K562 (cell line): ENCODE measurements around the gene SPAG9. TPM values are rescaled to one million over a fixed set of nuclear protein-coding genes. Genes with fewer than 3 reads are reported as not detected.

ENCODE experiments used
- ATF1 ChIP-seq, 2 experiments: fragments of 450-650 bp in 1 of 2; IDR thresholded peaks; 2 replicates each; pipeline ENCODE4 v1.6.1; 2016; ENCODE audit warnings: missing compliant biosample characterization in 1 of 2, missing genetic modification characterization in 1 of 2
- EP400 ChIP-seq: fragments of 450-650 bp; IDR thresholded peaks from 2 replicates; pipeline ENCODE4 v1.6.1; 2017; ENCODE audit warnings: antibody characterized with exemption, mild to moderate bottlenecking, moderate library complexity
- FOXJ3 ChIP-seq: sonication (generic); formaldehyde crosslinking; IDR thresholded peaks from 2 replicates; pipeline ENCODE4 v1.4.0; 2020; ENCODE audit warnings: mild to moderate bottlenecking, missing genetic modification reagents
- GABPA ChIP-seq: fragments of 200-800 bp; sonication (Bioruptor generic); conservative IDR thresholded peaks from 2 replicates; pipeline ENCODE4 v1.6.1; 2016; ENCODE audit warnings: low read depth, missing genetic modification characterization, missing compliant biosample characterization
- KLF13 ChIP-seq: fragments of 450-650 bp; IDR thresholded peaks from 2 replicates; pipeline ENCODE4 v1.6.1; 2016; ENCODE audit warnings: missing genetic modification characterization, low read depth, mild to moderate bottlenecking, missing compliant biosample characterization, moderate library complexity, borderline replicate concordance
- MTA3 ChIP-seq: fragments of 450-650 bp; formaldehyde crosslinking; IDR thresholded peaks from 2 replicates; pipeline ENCODE4 v1.6.1; 2017; ENCODE audit warnings: mild to moderate bottlenecking, borderline replicate concordance
- NRF1 ChIP-seq, 2 experiments: fragments of 450-650 bp; IDR thresholded peaks in 1 of 2; conservative IDR thresholded peaks in 1 of 2; 2 replicates each; pipeline ENCODE4 v1.6.1; 2014; ENCODE audit warnings: mild to moderate bottlenecking in 2 of 2
- OTX1 ChIP-seq: fragments of 450-650 bp; formaldehyde crosslinking; IDR thresholded peaks from 2 replicates; pipeline ENCODE4 v1.4.0; 2022; ENCODE audit warnings: mild to moderate bottlenecking
- PHF21A ChIP-seq: fragments of 450-650 bp; IDR thresholded peaks from 2 replicates; pipeline ENCODE4 v1.6.1; 2017; ENCODE audit warnings: low read depth, borderline replicate concordance
- RBM39 ChIP-seq: fragments of 200-400 bp; formaldehyde crosslinking; optimal IDR thresholded peaks from 2 replicates; pipeline ENCODE3; 2018; ENCODE audit warnings: low read depth, low read length
- ZBED1 ChIP-seq: IDR thresholded peaks from 2 replicates; pipeline ENCODE4 v1.6.1; 2014
- ZC3H4 ChIP-seq: sonication (generic); formaldehyde crosslinking; IDR thresholded peaks from 2 replicates; pipeline ENCODE4 v1.9.0; 2021; ENCODE audit warnings: missing genetic modification reagents, borderline replicate concordance
- ZNF134 ChIP-seq: fragments of 250-450 bp; sonication (Bioruptor Pico); conservative IDR thresholded peaks from 2 replicates; pipeline ENCODE4 v1.4.0; 2020
- ZNF384 ChIP-seq: IDR thresholded peaks from 2 replicates; pipeline ENCODE4 v1.6.1; 2012; ENCODE audit warnings: low read depth, low read length, improper control_type of control experiment
- ZNF668 ChIP-seq: fragments of 250-450 bp; sonication (Bioruptor Pico); IDR thresholded peaks from 2 replicates; pipeline ENCODE4 v1.8.0; 2022; ENCODE audit warnings: mild to moderate bottlenecking, inconsistent platforms
- ZZZ3 ChIP-seq: fragments of 450-650 bp; IDR thresholded peaks from 2 replicates; pipeline ENCODE4 v1.6.1; 2016; ENCODE audit warnings: antibody characterized with exemption, mild to moderate bottlenecking, moderate library complexity
- polyA plus RNA-seq, 8 experiments: library from polyadenylated mRNA; depleted of rRNA in 4 of 8; stranded (reverse) in 5 of 8; unstranded in 3 of 8; fragments of >200 nt; fragmentation: Nextera tagmentation in 2 of 8; fragmentation: Illumina TruSeq in 1 of 8; extraction: Ambion mirVana in 2 of 8; extraction: Trizol in 1 of 8; gene quantifications; 2 replicates each; pipeline versions ENCODE4 v1.2.1 to v1.2.3, GENCODE V29; 2011 to 2014; ENCODE audit warnings: inconsistent platforms in 1 of 8, missing spikeins in 1 of 8
- total RNA-seq, 7 experiments: library from RNA; depleted of rRNA in 6 of 7; stranded (reverse); fragments of >200 nt in 6 of 7; fragmentation: Illumina TruSeq in 2 of 7; extraction: Trizol in 2 of 7; gene quantifications; 2 replicates each; pipeline versions ENCODE4 v1.2.1 to v1.2.3, GENCODE V29; 2011 to 2021; ENCODE audit warnings: low replicate concordance in 1 of 7
- TF ChIP-seq, protein P1 (sequence below), 2 experiments: fragments of 450-650 bp; conservative IDR thresholded peaks; 2 replicates each; pipeline ENCODE4 v1.6.1; 2017; ENCODE audit warnings: mild to moderate bottlenecking in 2 of 2, moderate library complexity in 2 of 2
- TF ChIP-seq, protein P2 (sequence below): fragments of 200-800 bp; sonication (Bioruptor generic); IDR thresholded peaks from 2 replicates; pipeline ENCODE4 v1.6.1; 2017; ENCODE audit warnings: missing genetic modification characterization, missing compliant biosample characterization
- TF ChIP-seq, protein P3 (sequence below): fragments of 450-650 bp; IDR thresholded peaks from 2 replicates; pipeline ENCODE4 v1.7.1; 2018; ENCODE audit warnings: mild to moderate bottlenecking, low read depth; ENCODE audit not compliant: partially characterized antibody
- TF ChIP-seq, protein P4 (sequence below): sonication (generic); formaldehyde crosslinking; IDR thresholded peaks from 2 replicates; pipeline ENCODE4 v1.8.1; 2023; ENCODE audit warnings: mild to moderate bottlenecking, missing genetic modification reagents

SPAG9 gene
- total and polyA plus RNA-seq, 9 of the 15 experiments (the other 6 are each of a cell fraction or from before 2014, with no cell fraction given), result 12.2 to 99.2 (median 58.2) TPM

DNA sequence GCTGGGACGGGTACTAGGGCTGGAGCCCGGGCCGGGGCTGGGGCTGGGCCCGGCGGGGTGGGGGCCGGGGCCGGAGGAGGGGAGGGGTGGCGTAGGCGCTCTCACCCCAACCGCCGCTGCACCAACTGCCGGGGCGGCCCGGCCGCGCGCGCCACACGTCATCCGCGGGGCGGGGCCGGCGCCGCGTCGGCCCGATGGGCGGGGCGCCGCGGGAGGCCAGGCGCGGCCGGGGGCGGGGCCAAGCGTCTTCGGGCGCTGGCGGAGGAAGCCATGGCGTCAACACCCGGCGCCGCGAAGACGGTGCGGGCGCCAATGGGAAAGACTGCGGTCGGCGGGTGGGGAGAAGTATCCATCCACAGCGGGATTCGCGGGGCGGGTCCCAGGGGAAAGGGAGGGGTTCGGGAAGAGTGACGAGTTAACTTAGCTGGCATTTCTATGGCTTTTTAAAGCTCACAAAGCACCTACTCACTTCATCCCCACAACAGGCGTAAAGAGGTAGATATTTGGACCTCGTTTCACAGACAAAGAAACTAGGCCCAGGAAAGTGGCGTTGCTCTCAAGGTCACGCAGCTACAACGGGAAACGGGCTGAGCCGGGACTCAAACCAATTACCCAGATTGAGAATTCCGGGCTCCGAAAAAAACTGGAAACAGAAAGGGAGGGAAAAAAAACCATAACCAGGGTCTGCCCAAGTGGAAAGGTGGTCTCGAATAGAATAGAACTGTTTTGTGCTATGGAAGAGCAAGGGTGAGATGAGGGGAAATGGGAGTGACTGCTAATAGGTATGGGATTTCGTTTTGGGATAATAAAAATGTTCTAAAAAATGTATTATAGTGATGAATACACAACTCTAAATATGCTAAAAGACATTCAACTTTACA is at the start of gene SPAG9 (continued):
- TF ChIP-seq ATF1 (CRISPR knock-in tag; IDR thresholded peaks at IDR 0.05), result peak; percentile 80
- peak; percentile 84 for TF ChIP-seq ATF1 (tag; IDR thresholded peaks at IDR 0.05)
- no peak for TF ChIP-seq NRF1 (conservative IDR thresholded peaks at IDR 0.05 in 1 of 2, IDR thresholded peaks at IDR 0.05 in 1 of 2)
- TF ChIP-seq GABPA (tag), result peak; percentile 50; the same call in 1 of the 2 replicates
- TF ChIP-seq ZNF134 (CRISPR knock-in tag), result no peak
- peak; percentile 55; the same call in 1 of the 2 replicates for TF ChIP-seq OTX1
- TF ChIP-seq, protein P1, sequence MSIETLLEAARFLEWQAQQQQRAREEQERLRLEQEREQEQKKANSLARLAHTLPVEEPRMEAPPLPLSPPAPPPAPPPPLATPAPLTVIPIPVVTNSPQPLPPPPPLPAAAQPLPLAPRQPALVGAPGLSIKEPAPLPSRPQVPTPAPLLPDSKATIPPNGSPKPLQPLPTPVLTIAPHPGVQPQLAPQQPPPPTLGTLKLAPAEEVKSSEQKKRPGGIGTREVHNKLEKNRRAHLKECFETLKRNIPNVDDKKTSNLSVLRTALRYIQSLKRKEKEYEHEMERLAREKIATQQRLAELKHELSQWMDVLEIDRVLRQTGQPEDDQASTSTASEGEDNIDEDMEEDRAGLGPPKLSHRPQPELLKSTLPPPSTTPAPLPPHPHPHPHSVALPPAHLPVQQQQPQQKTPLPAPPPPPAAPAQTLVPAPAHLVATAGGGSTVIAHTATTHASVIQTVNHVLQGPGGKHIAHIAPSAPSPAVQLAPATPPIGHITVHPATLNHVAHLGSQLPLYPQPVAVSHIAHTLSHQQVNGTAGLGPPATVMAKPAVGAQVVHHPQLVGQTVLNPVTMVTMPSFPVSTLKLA (conservative IDR thresholded peaks at IDR 0.05), result no peak; a peak in 1 of 4 replicates
- TF ChIP-seq, protein P2, sequence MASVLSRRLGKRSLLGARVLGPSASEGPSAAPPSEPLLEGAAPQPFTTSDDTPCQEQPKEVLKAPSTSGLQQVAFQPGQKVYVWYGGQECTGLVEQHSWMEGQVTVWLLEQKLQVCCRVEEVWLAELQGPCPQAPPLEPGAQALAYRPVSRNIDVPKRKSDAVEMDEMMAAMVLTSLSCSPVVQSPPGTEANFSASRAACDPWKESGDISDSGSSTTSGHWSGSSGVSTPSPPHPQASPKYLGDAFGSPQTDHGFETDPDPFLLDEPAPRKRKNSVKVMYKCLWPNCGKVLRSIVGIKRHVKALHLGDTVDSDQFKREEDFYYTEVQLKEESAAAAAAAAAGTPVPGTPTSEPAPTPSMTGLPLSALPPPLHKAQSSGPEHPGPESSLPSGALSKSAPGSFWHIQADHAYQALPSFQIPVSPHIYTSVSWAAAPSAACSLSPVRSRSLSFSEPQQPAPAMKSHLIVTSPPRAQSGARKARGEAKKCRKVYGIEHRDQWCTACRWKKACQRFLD, result no peak
- TF ChIP-seq PHF21A, result no peak
- TF ChIP-seq ZC3H4 (CRISPR knock-in tag), result no peak; the same call in 1 of the 2 replicates
- TF ChIP-seq, protein P3, sequence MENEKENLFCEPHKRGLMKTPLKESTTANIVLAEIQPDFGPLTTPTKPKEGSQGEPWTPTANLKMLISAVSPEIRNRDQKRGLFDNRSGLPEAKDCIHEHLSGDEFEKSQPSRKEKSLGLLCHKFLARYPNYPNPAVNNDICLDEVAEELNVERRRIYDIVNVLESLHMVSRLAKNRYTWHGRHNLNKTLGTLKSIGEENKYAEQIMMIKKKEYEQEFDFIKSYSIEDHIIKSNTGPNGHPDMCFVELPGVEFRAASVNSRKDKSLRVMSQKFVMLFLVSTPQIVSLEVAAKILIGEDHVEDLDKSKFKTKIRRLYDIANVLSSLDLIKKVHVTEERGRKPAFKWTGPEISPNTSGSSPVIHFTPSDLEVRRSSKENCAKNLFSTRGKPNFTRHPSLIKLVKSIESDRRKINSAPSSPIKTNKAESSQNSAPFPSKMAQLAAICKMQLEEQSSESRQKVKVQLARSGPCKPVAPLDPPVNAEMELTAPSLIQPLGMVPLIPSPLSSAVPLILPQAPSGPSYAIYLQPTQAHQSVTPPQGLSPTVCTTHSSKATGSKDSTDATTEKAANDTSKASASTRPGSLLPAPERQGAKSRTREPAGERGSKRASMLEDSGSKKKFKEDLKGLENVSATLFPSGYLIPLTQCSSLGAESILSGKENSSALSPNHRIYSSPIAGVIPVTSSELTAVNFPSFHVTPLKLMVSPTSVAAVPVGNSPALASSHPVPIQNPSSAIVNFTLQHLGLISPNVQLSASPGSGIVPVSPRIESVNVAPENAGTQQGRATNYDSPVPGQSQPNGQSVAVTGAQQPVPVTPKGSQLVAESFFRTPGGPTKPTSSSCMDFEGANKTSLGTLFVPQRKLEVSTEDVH, result no peak
- no peak for TF ChIP-seq ZNF384
- no peak for TF ChIP-seq MTA3
- TF ChIP-seq ZBED1, result no peak
- TF ChIP-seq EP400, result no peak; the same call in 1 of the 2 replicates
- TF ChIP-seq, protein P4, sequence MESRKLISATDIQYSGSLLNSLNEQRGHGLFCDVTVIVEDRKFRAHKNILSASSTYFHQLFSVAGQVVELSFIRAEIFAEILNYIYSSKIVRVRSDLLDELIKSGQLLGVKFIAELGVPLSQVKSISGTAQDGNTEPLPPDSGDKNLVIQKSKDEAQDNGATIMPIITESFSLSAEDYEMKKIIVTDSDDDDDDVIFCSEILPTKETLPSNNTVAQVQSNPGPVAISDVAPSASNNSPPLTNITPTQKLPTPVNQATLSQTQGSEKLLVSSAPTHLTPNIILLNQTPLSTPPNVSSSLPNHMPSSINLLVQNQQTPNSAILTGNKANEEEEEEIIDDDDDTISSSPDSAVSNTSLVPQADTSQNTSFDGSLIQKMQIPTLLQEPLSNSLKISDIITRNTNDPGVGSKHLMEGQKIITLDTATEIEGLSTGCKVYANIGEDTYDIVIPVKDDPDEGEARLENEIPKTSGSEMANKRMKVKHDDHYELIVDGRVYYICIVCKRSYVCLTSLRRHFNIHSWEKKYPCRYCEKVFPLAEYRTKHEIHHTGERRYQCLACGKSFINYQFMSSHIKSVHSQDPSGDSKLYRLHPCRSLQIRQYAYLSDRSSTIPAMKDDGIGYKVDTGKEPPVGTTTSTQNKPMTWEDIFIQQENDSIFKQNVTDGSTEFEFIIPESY, result no peak
- TF ChIP-seq ZNF668 (CRISPR knock-in tag), result no peak
- TF ChIP-seq FOXJ3 (CRISPR knock-in tag), result no peak
- TF ChIP-seq ZZZ3, result 0 out of 2 replicates have a peak, but pooled peaks have one; percentile 60
- no peak for TF ChIP-seq KLF13 (tag)
- TF ChIP-seq RBM39, result no peak
